ENCODE measurements around the gene GALNT15.

DNA sequence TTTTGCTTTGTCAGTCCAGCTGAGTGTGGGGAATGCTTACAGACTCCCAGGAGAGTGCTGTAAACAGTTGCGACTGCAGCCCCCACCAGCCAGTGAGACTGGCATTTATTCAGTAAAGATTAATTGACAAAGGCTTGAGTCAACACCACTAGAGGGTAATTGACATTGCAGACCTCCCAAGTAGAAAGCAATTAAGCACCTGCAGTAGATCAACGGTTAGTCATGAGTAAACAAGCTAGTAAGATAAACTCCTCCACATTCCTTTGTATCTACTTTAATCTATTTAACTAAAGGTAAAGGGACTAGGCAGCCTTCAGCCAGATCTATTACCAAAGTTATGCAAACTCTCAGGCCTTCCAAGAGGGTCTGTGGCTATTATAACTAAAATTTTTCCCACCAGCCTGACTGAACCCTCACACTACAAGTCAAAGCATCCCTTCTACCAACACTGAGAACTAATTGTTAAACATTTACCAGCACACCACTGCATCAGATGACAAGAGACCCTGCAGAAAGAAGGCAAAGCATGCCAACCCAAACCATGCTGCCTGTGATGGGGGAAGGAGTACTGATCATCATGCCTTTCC is 30.5 kb upstream of the GALNT15 start:
- TF ChIP-seq, protein P1, sequence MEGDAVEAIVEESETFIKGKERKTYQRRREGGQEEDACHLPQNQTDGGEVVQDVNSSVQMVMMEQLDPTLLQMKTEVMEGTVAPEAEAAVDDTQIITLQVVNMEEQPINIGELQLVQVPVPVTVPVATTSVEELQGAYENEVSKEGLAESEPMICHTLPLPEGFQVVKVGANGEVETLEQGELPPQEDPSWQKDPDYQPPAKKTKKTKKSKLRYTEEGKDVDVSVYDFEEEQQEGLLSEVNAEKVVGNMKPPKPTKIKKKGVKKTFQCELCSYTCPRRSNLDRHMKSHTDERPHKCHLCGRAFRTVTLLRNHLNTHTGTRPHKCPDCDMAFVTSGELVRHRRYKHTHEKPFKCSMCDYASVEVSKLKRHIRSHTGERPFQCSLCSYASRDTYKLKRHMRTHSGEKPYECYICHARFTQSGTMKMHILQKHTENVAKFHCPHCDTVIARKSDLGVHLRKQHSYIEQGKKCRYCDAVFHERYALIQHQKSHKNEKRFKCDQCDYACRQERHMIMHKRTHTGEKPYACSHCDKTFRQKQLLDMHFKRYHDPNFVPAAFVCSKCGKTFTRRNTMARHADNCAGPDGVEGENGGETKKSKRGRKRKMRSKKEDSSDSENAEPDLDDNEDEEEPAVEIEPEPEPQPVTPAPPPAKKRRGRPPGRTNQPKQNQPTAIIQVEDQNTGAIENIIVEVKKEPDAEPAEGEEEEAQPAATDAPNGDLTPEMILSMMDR (IDR thresholded peaks at IDR 0.05) = no peak
- no peak for TF ChIP-seq ZFX (IDR thresholded peaks at IDR 0.05; ENCODE audit: borderline replicate concordance)

All from 22Rv1 (cell line).